Measurements from ENCODE around the gene TBL1X.

Gene TBL1X

DNA sequence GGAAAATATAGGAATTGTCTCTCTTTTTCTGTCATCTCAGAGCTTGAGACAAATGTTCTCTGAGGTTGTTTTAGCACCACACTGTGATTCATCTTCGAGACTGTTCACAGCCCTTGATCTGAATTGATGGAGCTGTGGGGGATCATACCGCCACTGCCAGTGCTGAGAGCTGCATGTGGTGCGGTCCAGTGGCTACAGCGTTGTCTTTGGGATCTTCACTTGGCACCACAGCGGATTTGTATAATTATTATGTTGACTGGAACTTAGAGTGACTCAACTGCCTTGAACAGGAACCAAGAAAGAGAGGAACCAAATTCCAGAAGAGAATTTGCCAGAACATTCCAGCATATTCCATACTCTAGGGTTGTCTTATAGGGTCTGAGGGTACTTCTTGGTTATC, 29.1 kb downstream of the TBL1X start:
- Histone ChIP-seq H3K9me3 (ENCODE audit: control insufficient read depth, low read length) (no peaks in the 10 kb centered on the region), H3K4me3 (ENCODE audit: insufficient read depth, low read depth, low read length) (no peak overlapping the region), H3K36me3 (ENCODE audit: control insufficient read depth, insufficient read depth, low read length) (no peaks in the 10 kb centered on the region), H3K27me3 (ENCODE audit: control insufficient read depth, insufficient read depth, low read length, poor library complexity, severe bottlenecking) (no peaks in the 10 kb centered on the region), H3K27ac (ENCODE audit: insufficient read depth, low read depth, low read length, poor library complexity, severe bottlenecking) (no peak overlapping the region), H3K4me1 (ENCODE audit: control insufficient read depth, insufficient read depth, low read length) (no peaks in the 10 kb centered on the region)
- WGBS, 2 experiments, result 95 to 97% methylated on average over 5 of the region's 5 CpGs

DNA sequence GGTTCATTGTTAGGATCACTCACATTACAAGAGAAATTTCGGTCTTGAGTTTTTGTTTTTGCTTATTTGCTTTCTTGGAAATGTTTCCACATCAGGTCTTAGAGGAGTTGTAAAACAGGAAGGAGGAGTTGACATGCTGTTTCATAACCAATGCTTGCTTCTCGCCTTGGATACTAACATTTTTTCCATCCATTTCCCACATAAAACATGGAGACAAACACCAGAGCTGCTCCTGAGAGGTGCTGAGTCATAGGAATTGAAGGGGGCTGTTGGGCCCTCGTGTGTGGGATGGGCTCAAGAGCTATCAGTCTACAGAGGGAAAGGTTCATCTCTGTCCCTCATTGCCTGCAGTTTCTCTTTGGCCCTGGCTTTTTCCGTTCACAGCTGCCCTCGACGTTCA, 29.9 kb downstream of the TBL1X start:
- Histone ChIP-seq H3K36me3 (ENCODE audit: control insufficient read depth, insufficient read depth, low read length) (no peaks in the 10 kb centered on the region), H3K4me3 (ENCODE audit: insufficient read depth, low read depth, low read length) (no peak overlapping the region), H3K27me3 (ENCODE audit: control insufficient read depth, insufficient read depth, low read length, poor library complexity, severe bottlenecking) (no peaks in the 10 kb centered on the region), H3K9me3 (ENCODE audit: control insufficient read depth, low read length) (no peaks in the 10 kb centered on the region), H3K27ac (ENCODE audit: insufficient read depth, low read depth, low read length, poor library complexity, severe bottlenecking) (no peak overlapping the region), H3K4me1 (ENCODE audit: control insufficient read depth, insufficient read depth, low read length) (no peaks in the 10 kb centered on the region)
- 58 to 65% methylated on average over 5 of the region's 6 CpGs for WGBS, 2 experiments

DNA sequence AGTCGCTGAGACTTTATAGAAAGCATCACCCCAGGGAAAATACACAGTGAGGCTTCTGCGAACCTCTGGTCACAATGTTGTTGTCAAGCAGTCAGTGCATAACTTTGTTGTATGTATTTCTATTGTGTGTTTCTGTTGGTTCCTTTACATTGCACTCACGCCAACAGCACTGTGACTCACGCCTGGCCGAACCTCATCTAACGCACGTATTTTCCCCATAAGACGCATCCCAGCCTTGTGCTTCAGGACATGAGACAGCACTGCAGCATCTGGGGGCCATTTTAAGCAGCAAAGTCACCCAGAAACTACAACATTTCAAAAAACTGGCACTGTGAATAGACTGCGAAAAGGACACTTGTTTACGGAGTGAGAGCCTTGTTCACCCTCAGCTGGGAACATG, 30.6 kb downstream of the TBL1X start:
- Histone ChIP-seq H3K27me3 (ENCODE audit: control insufficient read depth, insufficient read depth, low read length, poor library complexity, severe bottlenecking) (no peaks in the 10 kb centered on the region), H3K4me1 (ENCODE audit: control insufficient read depth, insufficient read depth, low read length) (no peaks in the 10 kb centered on the region), H3K4me3 (ENCODE audit: insufficient read depth, low read depth, low read length) (no peak overlapping the region), H3K27ac (ENCODE audit: insufficient read depth, low read depth, low read length, poor library complexity, severe bottlenecking) (no peak overlapping the region), H3K36me3 (ENCODE audit: control insufficient read depth, insufficient read depth, low read length) (no peaks in the 10 kb centered on the region), H3K9me3 (ENCODE audit: control insufficient read depth, low read length) (no peaks in the 10 kb centered on the region)
- 95 to 96% methylated on average over 10 of the region's 10 CpGs for WGBS, 2 experiments

DNA sequence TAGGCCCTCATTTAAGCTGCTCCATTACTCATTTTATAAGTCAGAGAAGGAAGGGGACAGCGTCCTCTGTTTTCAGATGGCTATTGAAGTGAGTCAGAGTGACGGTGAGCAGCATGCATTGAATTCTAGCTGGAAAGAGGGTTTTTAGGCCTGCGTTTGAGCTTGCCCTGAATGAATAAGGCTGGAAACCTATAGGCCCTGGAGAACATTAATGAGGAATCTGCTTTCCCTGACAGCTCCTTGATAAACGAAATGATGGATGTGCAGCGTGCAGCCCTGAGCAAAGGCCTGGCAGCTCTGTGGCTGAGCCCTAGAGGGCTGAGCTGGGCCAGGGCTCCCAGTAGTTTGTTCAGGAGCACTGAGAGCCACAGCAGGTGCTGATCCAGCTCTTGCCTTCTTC, 33.4 kb downstream of the TBL1X start:
- Histone ChIP-seq H3K9me3 (ENCODE audit: control insufficient read depth, low read length) (no peaks in the 10 kb centered on the region), H3K27ac (ENCODE audit: insufficient read depth, low read depth, low read length, poor library complexity, severe bottlenecking) (no peak overlapping the region), H3K4me3 (ENCODE audit: insufficient read depth, low read depth, low read length) (no peak overlapping the region), H3K27me3 (ENCODE audit: control insufficient read depth, insufficient read depth, low read length, poor library complexity, severe bottlenecking) (no peaks in the 10 kb centered on the region), H3K4me1 (ENCODE audit: control insufficient read depth, insufficient read depth, low read length) (no peaks in the 10 kb centered on the region), H3K36me3 (ENCODE audit: control insufficient read depth, insufficient read depth, low read length) (no peaks in the 10 kb centered on the region)
- WGBS, 2 experiments, result 73 to 83% methylated on average over 5 of the region's 5 CpGs

DNA sequence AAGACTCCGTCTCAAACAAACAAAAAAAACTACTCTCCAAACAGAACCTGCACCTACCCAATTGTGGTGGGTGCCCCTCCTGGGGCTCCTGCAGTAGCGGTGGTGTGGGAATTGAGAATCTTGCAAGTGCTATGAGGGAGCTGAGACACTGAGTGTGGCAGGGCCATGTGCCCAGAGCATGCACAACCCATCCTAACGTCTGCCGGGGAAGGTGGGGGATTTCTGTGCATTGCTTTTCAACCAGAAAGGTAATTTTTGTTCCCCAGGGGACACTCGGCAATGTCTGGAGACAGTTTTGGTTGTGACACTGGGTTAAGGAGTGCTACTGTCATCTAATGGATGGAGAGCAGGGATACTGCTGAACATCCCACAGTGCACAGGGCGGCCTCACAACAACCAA, 35.7 kb downstream of the TBL1X start:
- Histone ChIP-seq H3K27me3 (ENCODE audit: control insufficient read depth, insufficient read depth, low read length, poor library complexity, severe bottlenecking) (no peaks in the 10 kb centered on the region), H3K4me3 (ENCODE audit: insufficient read depth, low read depth, low read length) (no peak overlapping the region), H3K4me1 (ENCODE audit: control insufficient read depth, insufficient read depth, low read length) (no peaks in the 10 kb centered on the region), H3K9me3 (ENCODE audit: control insufficient read depth, low read length) (no peaks in the 10 kb centered on the region), H3K27ac (ENCODE audit: insufficient read depth, low read depth, low read length, poor library complexity, severe bottlenecking) (no peak overlapping the region), H3K36me3 (ENCODE audit: control insufficient read depth, insufficient read depth, low read length) (no peaks in the 10 kb centered on the region)
- 92 to 96% methylated on average over 5 to 6 of the region's 6 CpGs for WGBS, 2 experiments

DNA sequence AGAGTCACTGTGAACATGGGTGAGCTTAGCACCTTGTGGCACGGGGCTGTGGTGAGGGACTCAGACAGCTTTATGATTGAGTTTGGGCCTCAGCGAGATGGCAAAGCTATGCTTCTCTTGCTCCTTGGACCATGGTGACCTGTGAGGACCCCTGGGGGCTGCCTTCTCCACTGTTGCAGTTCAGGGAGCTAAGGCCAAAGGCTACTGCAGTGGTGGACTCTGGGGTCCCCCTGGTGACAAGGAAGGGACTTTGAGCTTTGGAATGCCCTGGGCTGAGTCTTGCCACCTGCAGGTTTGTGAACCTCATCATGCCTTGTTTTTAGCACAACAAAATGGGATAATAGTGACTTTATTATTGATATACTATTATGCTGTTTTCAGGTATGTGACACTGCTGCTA, 36.5 kb downstream of the TBL1X start:
- Histone ChIP-seq H3K27me3 (ENCODE audit: control insufficient read depth, insufficient read depth, low read length, poor library complexity, severe bottlenecking) (no peaks in the 10 kb centered on the region), H3K4me3 (ENCODE audit: insufficient read depth, low read depth, low read length) (no peak overlapping the region), H3K4me1 (ENCODE audit: control insufficient read depth, insufficient read depth, low read length) (no peaks in the 10 kb centered on the region)

DNA sequence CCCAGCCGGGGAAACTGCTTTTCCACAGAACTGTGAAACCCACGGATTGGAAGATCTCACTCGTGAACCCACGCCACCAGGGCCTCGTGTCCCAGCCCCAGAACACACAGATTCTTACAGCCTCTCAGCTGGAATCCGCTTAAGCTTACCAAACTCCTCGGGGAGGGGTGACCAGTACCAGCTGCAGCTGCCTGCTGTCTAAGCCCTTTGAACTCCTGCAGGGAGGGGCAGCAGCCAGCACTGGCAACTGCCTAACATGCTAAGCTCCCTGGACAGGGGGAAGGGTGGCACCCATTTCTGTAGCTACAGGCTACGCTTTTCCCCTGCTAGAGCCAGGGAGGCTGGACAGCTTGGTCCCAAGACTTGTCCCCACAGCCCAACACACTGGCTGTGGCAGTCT, 38.4 kb downstream of the TBL1X start:
- 77 to 80% methylated on average over 8 of the region's 8 CpGs for WGBS, 2 experiments

More for the DNA sequence above, 36.5 kb downstream of the TBL1X start:
- WGBS, 2 experiments, result 89 to 95% methylated on average over 2 of the region's 2 CpGs
- Histone ChIP-seq H3K36me3 (ENCODE audit: control insufficient read depth, insufficient read depth, low read length) (no peaks in the 10 kb centered on the region), H3K27ac (ENCODE audit: insufficient read depth, low read depth, low read length, poor library complexity, severe bottlenecking) (no peak overlapping the region), H3K9me3 (ENCODE audit: control insufficient read depth, low read length) (no peaks in the 10 kb centered on the region)

DNA sequence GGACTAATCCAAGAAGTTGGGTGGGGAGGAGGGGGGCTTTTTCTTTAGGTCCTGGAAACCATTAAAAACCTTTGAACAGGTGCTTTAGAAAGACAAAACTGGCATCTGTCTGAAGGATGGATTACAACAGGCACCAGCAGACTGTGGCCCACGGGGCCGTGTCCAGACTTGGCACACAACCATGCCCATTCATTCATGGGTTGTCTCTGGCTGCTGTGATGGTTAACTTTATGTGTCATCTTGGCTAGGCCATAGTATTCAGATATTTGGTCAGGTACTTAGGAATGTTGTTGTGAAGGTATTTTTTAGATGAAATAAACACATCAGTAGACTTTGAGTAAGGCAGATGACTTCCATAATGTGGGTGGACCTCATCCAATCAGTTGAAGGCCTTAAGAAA, 45.5 kb downstream of the TBL1X start:
- no peaks in the 10 kb centered on the region for H3K9me3 ChIP-seq (ENCODE audit: control insufficient read depth, low read length)
- no peak overlapping the region for H3K4me3 ChIP-seq (ENCODE audit: insufficient read depth, low read depth, low read length)
- WGBS, 2 experiments, result 97% methylated on average over 2 of the region's 2 CpGs
- H3K4me1 ChIP-seq (ENCODE audit: control insufficient read depth, insufficient read depth, low read length), result no peaks in the 10 kb centered on the region
- no peaks in the 10 kb centered on the region for H3K27me3 ChIP-seq (ENCODE audit: control insufficient read depth, insufficient read depth, low read length, poor library complexity, severe bottlenecking)
- H3K27ac ChIP-seq (ENCODE audit: insufficient read depth, low read depth, low read length, poor library complexity, severe bottlenecking), result no peak overlapping the region
- H3K36me3 ChIP-seq (ENCODE audit: control insufficient read depth, insufficient read depth, low read length), result no peaks in the 10 kb centered on the region

More for the DNA sequence above, 38.4 kb downstream of the TBL1X start:
- Histone ChIP-seq H3K27me3 (ENCODE audit: control insufficient read depth, insufficient read depth, low read length, poor library complexity, severe bottlenecking) (no peaks in the 10 kb centered on the region), H3K4me3 (ENCODE audit: insufficient read depth, low read depth, low read length) (no peak overlapping the region), H3K9me3 (ENCODE audit: control insufficient read depth, low read length) (no peaks in the 10 kb centered on the region), H3K4me1 (ENCODE audit: control insufficient read depth, insufficient read depth, low read length) (no peaks in the 10 kb centered on the region), H3K36me3 (ENCODE audit: control insufficient read depth, insufficient read depth, low read length) (no peaks in the 10 kb centered on the region), H3K27ac (ENCODE audit: insufficient read depth, low read depth, low read length, poor library complexity, severe bottlenecking) (no peak overlapping the region)

DNA sequence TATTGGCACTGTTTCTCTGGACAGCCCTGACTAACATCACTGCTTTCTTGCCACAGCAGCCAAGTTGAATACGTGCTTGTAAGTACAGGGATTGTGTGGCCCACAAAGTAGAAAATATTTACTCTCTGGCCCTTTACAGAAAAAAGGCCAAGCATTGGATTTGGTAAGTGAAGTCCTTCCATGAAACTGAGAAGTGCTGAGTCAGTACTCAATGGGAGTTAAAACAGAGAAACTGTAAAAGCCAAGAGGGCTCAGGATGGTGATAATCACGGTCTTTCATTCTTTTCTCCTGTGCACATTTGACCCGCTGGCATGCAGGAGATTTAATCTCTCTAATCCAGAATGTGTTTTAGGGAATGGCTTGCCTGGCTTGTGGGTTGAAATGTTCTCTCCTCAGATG, 46.1 kb downstream of the TBL1X start:
- 94 to 98% methylated on average over 3 of the region's 3 CpGs for WGBS, 2 experiments
- Histone ChIP-seq H3K36me3 (ENCODE audit: control insufficient read depth, insufficient read depth, low read length) (no peaks in the 10 kb centered on the region), H3K9me3 (ENCODE audit: control insufficient read depth, low read length) (no peaks in the 10 kb centered on the region), H3K27ac (ENCODE audit: insufficient read depth, low read depth, low read length, poor library complexity, severe bottlenecking) (no peak overlapping the region), H3K27me3 (ENCODE audit: control insufficient read depth, insufficient read depth, low read length, poor library complexity, severe bottlenecking) (no peaks in the 10 kb centered on the region), H3K4me1 (ENCODE audit: control insufficient read depth, insufficient read depth, low read length) (no peaks in the 10 kb centered on the region), H3K4me3 (ENCODE audit: insufficient read depth, low read depth, low read length) (no peak overlapping the region)

DNA sequence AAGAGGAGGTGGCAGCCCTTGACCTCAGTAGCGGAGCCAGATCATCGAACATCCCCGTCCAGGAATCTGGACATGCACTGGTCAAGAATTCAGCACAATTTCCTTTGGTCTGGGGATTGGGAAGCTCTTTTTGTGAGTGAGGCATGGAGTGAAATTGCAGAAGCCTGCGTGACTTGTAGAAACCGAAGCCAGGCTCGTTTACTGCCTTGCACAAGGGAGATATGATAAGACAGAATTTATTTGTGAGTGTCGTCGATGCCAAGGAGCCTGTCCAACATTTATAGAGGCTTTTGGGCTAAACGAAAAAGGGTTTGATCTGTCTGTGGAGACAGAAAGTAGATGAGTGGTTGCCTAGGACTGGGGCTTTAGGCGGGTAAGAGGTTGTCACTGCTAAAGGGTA, 50.6 kb downstream of the TBL1X start:
- Histone ChIP-seq H3K27ac (ENCODE audit: insufficient read depth, low read depth, low read length, poor library complexity, severe bottlenecking) (no peak overlapping the region), H3K27me3 (ENCODE audit: control insufficient read depth, insufficient read depth, low read length, poor library complexity, severe bottlenecking) (no peaks in the 10 kb centered on the region), H3K36me3 (ENCODE audit: control insufficient read depth, insufficient read depth, low read length) (no peaks in the 10 kb centered on the region), H3K9me3 (ENCODE audit: control insufficient read depth, low read length) (no peaks in the 10 kb centered on the region), H3K4me1 (ENCODE audit: control insufficient read depth, insufficient read depth, low read length) (no peaks in the 10 kb centered on the region), H3K4me3 (ENCODE audit: insufficient read depth, low read depth, low read length) (no peak overlapping the region)
- 96 to 98% methylated on average over 10 of the region's 10 CpGs for whole genome bisulfite sequencing, 2 experiments

DNA sequence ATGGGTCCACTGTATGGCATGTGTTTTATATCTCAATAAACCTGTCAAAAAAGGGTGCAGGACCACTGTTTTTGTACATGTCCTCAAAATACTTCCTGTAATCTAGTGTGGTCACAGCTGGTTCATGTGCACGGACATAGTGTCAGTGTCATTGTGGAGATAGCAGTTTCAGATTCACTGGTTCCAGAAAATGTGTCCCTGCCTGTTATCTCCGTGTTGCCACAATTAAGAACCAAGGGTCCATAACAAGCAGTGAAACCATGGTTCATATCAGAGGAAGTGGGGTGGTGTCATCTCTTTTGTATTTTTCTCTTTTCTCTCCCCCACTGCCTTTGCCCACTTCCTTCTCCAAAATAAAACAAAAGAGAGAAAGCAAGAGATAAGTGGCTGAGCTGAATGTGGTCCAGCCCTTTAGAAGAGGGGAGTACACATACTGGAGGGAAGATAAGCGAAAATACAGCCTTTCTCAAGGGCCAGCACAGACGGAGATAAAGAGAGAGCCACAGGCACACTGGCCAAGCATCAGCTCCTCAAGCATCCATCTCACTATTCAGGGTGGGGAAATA, 51.2 kb downstream of the TBL1X start:
- H3K27me3 ChIP-seq (ENCODE audit: control insufficient read depth, insufficient read depth, low read length, poor library complexity, severe bottlenecking), result no peaks in the 10 kb centered on the region
- no peak overlapping the region for H3K27ac ChIP-seq (ENCODE audit: insufficient read depth, low read depth, low read length, poor library complexity, severe bottlenecking)
- H3K4me3 ChIP-seq (ENCODE audit: insufficient read depth, low read depth, low read length), result no peak overlapping the region
- 80 to 92% methylated on average over 4 of the region's 4 CpGs for WGBS, 2 experiments
- no peaks in the 10 kb centered on the region for H3K4me1 ChIP-seq (ENCODE audit: control insufficient read depth, insufficient read depth, low read length)
- no peaks in the 10 kb centered on the region for H3K36me3 ChIP-seq (ENCODE audit: control insufficient read depth, insufficient read depth, low read length)
- no peaks in the 10 kb centered on the region for H3K9me3 ChIP-seq (ENCODE audit: control insufficient read depth, low read length)
